ENCODE measurements around the gene SIAE.

GRCh38 chr11:124625504-124626168 lies 47.9 kb downstream of the SIAE start:
- TF ChIP-seq CTCF (IDR thresholded peaks at IDR 0.05) = no peak
- TF ChIP-seq POLR2A (IDR thresholded peaks at IDR 0.05) = no peak
